LoVo (cell line): ENCODE data around the gene HMCES.
"Not testable (repeated sequence)": the region's sequence is repeated elsewhere in the genome, so short reads cannot be mapped to it uniquely, and the experiment has no call there.

Experiments
- DNase-seq: peaks from one replicate; pipeline ENCODE4 v3.0.0-alpha.2; 2016; ENCODE audit warnings: low spot score

The HMCES gene

DNA sequence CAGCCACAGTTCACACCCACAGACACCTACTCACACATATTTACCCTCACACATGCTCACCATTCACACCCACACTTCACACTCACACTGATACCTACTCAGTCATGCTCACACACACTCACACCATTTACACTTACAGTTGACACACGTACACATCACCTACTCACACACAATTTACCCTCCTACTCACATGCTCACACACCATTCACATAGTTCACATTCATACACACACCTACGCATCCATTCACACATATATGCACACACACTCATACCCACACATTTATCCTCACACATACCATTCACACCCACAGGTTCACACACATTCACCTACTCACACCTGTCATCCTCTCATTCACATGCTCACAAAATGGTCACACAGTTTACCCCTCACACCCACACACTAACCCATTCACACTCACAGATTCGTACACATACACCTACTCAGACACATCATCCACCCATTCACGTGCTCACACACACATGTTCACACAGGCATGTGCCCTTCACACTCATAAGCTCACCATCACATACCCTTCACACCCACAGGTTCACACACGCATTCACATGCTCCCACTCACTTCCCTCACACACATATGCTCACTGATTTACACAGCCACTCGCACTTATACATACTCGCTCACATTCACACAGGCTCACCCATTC is 42.3 kb downstream of the HMCES start:
- no peak for DNase-seq

DNA sequence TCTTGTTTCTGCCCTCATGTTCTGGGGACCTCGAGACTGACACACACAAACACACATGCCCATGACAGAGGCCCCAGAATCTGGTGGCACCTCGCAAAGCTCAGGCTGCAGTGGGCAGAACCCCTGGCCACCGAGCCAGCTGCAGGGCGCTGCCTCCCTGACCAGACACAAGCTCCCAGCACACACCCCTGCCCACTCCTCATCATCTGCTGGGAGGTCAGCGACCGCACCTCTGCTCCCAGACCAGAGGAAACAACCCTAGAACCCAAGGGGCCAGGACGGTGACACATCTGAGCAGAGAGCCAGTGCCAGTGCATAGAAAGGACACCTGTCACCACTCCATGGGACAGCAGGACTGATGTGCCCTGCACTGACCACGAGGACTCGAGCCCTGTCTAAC is 43.2 kb downstream of the HMCES start:
- no peak for DNase-seq

DNA sequence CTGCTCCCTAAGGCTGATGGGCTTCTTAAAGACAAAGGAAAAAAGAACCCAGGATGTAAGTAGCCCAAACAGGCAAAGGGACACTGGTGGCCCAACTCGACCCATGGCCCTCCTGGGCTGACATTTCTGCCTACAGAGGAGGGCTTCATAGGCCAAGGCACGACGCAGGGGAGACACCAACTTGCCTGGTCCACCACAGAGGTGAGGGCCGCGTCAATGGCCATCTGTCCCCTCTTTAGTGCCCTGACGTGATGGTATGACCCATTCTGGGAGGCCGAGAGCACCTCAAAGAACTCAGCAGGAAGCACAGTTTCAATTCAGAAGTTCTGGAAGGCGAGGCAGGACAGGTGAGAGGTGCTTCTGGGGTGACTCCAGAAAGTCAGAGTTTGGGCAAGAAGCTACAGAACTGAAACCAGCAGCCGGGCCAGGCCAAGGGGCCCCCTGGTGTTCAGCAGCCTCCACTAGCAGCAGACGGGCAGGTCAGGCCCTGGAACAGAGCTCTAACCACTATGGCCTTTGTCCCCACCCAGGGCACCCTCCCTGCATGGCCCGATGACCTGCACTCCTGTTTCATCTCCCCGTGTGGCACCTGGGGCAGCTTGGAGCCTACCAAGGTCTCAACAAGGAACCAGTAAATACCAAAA is 45.1 kb downstream of the HMCES start:
- no peak for DNase-seq

DNA sequence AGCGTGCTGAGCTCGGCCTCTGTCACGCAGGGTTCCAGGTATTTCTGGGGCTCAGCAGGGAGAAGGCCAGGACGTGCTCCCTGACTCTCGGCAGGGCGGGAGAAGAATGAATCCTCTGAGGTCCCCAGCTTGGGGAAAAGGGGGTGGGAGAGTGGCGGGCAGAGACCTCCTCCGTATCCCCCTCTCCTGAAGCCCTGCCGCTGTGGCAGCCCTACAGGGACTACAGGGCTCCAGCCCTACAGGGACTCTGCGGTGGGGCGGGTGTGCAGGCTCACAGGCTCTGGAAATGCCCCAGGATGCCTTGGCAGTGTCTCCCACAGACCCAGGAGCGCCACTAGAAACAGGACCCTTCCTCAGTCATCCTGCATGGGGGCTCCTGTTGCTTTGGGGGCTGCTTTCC is 46.2 kb downstream of the HMCES start:
- DNase-seq: no peak

DNA sequence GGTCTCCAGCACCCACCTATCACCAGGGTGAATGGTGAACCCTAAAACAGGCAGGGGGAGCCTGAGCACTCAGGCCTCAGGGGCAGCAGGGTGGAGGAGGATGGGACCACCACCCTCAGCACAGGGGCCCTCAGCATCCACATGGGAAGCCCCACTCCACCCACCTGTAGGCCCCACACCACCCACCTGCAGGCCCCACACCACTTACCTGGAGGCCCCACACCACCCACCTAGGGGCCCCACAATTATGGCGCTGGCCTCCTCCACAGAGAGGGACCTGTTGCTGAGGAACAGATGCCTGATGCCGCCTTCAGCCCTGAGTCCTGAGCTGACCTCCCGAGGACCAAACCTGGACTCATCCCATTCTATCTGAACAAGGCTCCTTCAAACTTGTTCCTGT is 46.7 kb downstream of the HMCES start:
- no peak for DNase-seq

DNA sequence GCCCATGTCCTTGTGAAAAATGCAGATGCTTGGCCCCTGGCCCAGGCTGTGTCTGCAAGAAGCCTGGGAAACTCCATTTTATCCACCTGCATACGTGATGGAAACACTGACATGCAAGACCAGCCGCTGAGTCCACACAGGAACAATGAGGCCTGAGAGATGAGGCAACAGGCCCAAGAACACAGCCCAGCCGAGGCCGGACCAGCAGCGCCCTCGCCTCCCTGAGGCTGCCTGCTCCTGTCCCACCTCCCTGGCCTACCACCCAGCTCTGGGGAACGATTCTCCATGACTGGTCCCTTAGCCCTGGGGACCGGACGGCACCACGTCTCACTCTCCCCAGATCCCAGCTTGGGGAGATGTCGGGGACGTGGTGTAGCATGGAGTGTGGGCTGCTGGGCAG is 47.5 kb downstream of the HMCES start:
- no peak for DNase-seq

DNA sequence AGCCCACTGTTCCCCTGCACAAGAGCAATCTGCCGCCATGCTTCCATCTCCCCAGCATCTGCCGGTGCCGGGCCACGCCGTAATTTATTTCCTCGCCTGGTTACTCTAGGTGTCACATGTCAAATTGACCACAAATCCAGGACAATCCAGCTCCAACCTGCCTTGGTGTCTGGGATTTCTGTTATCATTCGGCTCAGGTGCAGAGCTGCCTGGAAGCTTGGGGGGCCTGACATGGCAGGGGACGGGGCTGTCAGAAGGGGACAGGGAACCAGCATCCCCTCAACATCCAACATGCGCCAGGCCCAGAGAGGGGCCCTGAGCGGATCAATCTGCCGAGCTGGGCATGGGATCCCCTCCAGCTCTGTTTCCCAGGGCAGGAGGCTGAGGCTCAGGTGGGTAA is 47.9 kb downstream of the HMCES start:
- no peak for DNase-seq

DNA sequence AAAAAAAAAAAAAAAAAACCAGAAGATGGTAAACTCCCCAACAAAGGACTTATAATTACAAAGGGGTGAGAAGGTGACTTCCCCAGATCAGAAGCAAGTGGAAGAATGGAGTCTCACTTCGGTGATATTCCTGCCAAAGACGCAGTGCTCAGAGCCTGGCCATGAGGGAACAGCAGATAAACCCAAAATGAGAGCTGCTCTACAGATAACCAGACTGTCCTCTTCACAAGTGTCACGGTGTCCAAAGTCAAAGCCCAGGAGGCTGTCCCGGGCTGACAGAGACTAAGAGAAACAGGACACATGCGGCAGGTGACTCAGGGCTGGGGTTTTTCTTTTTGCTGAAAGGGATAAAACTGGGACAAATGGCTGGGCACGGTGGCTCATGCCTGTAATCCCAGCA is 48.8 kb downstream of the HMCES start:
- DNase-seq: no peak

DNA sequence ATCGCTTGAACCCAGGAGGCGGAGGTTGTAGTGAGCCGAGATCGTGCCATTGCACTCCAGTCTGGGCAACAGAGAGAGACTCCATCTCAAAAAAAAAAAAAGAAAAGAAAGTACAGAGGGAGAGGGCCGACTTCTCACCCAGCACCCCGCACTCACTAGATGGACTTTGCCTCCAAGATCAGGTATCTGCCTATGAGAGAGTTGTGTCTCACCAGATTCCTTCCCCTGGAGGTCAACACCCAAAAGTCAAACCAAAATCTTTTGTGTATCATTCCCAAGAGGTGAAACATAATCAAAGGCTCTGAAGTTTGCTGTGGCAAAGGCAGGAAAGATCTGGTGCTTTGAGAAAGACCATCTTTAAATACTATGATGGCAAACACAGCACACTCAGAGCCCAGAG is 51.2 kb downstream of the HMCES start:
- no peak for DNase-seq

DNA sequence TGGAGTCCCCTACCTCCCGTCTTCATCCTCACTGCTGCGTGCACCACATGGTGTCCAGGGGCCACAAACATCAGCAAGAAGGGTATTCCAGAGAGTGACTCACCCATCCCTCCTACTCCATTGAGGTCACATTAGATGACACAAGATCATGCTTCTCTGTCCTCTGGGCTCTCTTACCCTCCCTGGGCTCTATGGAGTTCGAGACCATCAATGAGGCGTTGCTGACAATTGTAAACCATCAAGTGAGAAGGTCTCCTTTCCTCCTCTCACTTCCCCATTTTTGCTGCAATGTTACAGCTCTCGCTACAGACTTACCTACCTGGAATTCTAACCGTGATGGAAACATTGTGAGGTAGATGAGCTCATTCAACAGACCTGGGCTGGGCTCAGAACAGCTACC is 51.7 kb downstream of the HMCES start:
- DNase-seq: no peak

DNA sequence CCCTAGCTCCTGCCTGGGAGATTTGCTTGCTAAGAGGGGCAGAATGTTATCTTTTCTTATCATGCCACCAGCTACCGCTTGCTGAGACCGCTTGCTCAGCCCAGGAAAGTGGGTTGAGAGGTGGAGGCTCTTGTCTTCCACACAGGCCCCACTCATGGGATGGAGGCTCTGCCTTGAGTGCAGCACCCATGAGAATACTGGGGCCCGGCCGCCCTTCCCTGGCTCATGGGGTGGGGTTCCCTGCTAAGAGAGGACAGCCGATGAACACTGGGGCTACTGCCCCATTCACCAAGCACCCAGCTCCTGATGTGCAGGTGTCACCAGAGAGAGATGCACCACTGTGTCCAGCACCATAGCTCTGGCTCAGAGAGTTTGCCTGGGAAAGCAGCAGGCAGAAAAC is 55.2 kb downstream of the HMCES start:
- DNase-seq: no peak

DNA sequence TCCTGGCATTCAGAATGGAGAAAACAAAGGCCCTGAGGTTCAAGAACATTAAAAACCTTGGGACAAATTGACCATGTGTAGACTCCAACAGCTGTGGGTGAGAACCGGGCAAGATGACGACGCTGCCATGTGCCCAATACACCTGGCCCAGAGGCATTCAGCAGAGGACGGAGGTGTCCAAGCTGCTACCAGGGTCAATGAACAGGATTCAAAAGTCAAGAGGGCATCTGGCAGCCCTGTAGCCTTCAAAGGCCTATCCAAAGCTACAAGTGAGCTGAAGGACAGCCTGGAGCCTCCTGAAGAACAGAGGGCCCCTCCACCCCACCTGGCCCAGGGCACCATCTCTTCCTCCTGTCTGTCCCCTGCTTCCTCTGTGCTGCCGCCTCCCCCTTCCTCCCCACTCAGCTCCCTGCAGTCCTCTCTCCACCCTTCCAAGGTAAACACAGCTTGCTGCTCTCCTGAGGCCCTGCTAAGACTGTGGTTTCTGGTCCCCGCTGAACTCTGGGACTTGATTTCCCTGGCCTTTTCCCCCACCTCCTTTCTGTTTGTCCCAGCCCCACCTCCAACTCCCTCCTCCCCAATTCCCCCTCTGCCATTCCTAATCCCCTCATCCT is 57.5 kb downstream of the HMCES start:
- DNase-seq: no peak

DNA sequence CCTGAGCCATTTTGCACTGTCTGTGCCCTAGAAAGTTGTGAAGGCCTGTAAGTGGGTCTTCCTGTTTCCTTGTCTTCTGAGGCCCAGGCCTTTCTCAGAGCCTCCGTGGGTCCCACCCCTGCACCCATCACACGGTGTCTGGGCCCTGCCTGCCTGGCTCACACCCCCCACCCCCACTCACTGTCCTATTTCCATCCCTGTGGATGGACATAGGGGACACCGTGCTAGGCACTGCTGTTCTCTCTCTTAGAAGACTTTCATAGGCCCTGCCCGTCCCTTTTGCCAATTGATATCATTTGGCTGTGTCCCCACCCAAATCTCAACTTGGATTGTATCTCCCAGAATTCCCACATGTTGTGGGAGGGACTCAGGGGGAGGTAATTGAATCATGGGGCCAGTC is 59.0 kb downstream of the HMCES start:
- not testable (repeated sequence) for DNase-seq

DNA sequence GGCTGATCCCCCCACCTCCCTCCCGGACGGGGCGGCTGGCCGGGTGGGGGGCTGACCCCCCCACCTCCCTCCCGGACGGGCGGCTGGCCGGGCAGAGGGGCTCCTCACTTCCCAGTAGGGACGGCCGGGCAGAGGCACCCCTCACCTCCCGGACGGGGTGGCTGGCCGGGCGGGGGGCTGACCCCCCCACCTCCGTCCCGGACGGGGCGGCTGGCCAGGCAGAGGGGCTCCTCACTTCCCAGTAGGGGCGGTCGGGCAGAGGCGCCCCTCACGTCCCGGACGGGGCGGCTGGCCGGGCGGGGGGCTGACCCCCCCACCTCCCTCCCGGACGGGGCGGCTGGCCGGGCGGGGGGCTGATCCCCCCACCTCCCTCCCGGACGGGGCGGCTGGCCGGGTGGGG is 60.5 kb downstream of the HMCES start:
- not testable (repeated sequence) for DNase-seq

DNA sequence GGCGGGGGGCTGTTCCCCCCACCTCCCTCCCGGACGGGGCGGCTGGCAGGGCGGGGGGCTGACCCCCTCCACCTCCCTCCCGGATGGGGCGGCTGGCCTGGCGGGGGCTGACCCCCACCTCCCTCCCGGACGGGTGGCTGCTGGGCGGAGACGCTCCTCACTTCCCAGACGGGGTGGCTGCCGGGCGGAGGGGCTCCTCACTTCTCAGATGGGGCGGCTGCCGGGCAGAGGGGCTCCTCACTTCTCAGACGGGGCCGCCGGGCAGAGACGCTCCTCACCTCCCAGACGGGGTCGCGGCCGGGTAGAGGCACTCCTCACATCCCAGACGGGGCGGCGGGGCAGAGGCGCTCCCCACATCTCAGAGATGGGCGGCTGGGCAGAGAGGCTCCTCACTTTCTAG is 61.2 kb downstream of the HMCES start:
- DNase-seq: not testable (repeated sequence)

DNA sequence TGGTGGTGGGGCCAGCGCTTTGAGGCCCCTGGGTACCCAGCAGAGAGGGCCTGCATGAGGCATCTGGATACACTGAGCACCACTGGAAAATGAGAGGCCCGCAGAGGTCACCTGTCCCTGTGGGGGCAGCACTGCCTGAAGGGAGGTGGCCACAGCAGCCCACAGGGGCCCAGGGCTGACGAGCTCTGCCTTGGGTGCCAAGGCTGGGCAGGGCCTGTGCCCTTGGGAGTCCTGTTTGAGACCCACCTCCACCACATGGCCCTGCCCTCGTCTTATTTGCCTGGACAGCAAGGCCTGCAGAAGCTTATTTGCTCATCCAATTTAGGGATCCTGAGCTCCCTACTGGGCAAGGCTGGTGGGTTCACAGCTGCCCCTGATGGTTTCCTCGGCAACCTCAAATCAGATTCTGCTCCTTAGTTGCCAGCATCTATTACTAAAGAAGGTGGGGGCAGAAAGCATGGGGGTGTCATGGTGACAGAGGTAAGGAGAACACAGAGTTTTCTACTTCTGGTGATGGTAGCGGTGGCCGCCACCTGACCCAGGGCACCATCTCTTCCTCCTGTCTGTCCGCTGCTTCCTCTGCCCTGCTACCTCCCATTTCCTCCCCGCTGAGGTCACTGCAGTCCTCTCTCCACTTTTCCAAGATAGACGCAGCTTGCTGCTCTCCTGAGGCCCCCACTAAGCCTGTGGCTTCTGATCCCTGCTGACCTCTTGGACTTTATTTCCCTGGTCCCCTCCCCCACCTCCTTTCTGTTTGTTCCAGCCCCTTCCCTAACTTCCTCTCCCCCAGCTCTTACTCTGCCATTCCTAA is 62.9 kb downstream of the HMCES start:
- DNase-seq: no peak

DNA sequence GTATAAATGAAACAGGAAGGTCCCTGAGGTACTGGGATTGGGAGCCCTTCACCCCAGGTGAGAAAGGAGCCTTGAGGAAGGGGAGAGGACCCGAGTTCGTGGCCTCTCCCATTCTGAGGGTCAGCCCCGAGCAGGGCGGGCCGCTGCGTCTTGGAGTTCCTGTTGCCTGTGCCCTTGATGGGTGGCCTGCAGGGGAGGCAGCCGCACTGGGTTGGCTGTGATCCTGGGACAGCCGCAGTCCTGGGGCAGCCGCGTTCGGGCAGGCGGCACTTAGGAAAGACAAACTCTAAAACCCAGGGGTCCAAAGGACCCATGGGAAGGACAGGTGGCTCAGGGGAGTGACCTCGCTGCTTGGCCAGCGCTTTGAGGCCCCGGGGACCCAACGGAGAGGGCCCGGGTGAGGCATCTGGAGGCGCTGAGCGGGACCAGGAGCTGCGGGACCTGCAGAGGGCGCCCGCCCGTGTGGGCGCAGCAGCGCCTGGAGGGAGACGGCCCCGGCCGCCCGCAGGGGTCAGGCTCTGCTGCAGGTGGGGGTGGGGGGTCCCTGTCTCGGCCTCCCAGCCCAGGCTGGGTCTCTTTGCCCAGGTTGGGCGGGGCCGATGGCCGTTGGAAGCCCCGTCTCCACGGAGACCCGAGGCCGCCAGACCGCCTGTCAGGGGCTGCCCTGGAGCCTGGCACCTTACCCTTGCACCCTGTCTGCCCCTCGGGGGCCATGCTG is 65.1 kb downstream of the HMCES start:
- DNase-seq: no peak

DNA sequence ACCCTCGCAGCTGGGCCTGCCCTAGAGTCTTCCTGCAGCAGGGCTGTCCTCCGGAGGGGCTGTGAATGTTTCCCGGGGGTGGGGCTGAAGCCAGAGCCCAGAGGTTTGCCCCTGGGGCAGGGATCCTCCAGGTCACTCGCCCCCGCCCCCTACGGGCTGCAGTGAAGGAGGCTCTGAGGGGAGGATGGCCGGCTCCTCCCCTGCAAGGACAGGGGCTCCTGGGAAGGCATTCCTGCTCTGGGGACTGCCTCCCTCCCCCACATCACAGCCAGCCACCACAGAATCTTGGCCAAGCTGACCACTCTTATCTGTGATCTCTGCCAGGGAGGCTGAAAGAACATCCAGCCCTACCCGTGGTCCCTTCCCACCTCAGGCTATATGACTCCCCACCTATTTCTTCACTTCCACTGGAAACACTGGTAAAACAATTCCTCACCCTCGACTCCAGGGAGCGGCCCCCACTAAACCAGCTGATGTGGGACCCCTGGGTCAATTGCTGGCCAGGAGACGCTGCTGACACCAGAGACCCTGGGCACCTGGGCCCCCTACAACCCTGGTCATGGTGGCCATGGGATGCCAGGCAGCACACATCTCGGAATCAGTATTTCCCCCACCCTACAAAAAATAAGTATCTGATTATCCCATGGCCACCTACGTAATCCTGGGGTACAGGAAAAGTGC is 66.0 kb downstream of the HMCES start:
- DNase-seq: no peak

DNA sequence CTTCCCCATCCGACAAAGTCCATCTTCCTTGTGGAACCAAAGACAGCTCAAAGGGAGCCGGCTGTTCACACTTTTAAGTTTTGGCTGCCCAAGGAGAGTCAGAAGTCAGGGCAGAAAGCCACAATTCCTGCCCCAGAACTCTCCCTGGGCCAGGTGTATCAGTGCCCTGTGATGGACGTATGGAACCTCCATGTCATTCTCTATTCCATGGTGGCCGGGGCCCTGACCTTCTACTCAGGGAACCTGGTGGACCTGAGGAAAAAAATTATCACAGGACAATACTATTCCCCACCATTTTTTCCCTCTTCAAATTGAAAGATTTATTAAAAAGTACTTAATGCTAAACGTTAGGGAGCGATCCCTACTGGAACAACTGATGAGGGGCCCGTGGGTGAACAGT is 66.6 kb downstream of the HMCES start:
- no peak for DNase-seq

DNA sequence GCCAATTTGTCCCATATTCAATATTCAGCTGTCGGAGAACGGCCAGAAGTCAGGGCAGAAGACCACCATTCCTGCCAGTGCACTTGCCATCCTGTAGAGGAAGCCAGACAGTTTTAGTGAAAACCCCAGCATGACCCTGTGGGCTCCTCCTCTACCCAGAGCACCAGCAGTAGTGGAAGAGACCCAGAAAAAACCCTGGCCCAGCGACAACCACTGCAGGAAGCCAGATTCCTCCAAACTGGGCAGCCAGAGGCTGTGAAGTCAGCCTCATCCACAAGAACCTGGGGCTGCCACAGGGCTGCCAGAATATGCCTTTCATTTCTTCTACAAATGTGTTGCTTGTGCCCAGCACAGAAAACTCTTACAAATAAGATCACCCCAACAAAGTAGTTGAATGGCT is 67.3 kb downstream of the HMCES start:
- no peak for DNase-seq

DNA sequence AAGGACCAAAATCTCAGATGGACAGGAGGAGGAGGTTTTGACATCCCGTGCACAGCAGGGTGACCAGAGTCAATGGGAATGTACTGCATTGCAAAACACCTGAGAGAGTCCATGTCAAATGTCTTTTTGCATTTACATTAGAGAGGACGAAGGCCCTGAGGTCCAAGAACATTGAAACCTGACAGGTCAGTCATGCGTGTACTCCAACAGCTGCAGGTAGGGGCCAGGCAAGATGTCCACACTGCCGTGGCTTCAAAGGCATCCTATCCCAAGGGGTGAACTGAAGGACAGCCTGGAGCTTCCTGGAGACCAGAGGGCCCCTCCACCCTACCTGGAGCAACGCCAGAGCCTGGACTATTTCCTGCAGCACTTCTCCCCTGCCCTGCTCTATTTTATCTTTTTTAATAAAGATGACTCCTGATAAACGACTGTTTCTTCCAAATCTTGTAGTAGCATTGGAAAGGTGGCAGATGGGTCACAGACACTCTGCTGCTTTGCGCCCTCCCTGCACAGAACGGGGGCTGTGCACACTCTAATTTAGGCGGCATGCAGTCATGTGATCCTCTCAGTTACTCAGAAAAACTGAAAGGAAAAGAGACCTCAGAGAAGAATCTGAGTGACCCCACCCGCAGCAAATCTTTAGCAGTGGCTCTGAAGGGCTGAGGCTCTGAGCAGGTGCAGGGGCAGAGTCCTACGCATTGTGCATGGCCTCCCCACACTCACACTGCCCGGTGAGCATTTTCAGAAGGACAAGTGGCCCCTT is 68.2 kb downstream of the HMCES start:
- DNase-seq: no peak
